Bone marrow (tissue), 2 donors: ENCODE results near the gene ARHGAP25.
A peak's percentile ranks its signal among the peaks of the same experiment; 100 is the strongest.

Experiments
- DNase-seq, 2 donors: peaks; one replicate each; lab custom pipeline; 2025; lab: John Stamatoyannopoulos, UW

Gene ARHGAP25

DNA sequence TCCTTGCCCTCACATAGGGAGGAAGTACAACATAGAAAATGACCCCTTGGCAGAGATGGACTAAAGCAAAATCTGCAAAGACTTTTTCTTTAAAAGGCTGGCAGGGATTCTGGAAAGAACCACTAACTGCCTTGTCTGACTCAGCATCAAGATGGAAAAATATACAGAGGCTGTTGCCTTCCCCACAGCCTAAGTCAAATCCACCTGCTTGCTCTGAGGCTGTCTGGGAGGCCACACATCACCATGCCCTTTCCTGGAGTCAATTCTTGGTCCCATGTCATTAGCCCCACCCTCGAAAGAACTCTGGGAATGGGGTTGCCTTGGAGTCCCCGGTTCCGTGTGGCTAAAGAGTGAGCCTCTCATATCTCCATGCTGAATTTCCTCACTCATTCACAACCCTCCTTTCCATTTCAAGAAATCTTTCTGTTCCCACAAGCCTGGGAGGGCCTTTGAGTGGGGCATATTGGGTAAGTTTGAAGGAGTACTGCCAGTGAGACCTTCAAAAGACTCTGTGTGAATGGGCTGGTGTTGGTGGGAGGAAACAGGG is 97.1 kb downstream of the ARHGAP25 start:
- DNase-seq = no peak

DNA sequence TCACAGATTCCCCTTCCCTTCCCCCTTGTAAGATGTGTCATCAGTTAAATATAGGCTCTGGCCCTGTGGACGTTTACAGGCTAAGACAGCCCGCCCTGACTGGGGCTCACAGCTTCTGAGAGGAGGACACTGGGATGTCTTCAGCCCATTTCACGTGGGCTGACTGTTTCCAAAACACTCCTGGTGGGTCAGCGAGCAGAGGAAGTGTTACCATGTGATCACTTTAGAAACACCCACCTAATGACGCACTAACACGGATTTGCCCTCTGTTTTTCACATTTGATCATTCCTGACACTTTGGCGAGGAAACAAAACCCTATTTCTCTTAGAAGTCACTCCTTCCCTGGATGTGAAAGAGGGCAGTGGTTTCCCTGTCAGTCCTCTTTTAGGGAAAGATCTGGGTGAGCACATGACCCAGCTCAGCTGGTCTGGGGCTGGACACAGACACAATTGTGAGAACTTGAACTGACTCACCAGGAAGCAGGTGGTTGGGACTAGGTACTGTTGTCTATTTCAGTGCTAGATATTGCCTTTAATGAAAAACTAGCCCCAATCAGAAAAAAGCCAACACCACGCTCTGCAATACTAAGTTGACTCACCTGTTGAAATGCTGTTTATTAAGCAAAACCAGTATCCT is 97.7 kb downstream of the ARHGAP25 start:
- DNase-seq = peak; percentile 57 to 90

DNA sequence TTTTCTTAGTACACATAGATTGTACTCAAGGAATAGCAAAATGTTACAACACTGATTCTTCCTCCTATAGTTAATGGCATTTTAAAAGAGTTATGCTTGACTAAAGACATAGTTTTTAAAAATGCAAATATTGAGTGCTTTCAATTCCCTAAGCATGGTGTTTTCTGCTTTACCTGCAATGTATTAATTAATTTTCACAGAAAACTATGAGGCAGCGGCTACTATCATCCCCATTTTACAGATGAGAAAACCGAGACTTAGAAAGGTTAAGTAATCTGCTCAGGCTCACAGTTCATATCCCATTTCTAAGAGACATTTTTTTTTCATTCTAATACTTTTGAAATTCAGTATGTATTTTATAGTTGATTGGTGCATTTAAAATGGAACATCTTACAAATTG is 98.6 kb downstream of the ARHGAP25 start:
- DNase-seq = no peak

DNA sequence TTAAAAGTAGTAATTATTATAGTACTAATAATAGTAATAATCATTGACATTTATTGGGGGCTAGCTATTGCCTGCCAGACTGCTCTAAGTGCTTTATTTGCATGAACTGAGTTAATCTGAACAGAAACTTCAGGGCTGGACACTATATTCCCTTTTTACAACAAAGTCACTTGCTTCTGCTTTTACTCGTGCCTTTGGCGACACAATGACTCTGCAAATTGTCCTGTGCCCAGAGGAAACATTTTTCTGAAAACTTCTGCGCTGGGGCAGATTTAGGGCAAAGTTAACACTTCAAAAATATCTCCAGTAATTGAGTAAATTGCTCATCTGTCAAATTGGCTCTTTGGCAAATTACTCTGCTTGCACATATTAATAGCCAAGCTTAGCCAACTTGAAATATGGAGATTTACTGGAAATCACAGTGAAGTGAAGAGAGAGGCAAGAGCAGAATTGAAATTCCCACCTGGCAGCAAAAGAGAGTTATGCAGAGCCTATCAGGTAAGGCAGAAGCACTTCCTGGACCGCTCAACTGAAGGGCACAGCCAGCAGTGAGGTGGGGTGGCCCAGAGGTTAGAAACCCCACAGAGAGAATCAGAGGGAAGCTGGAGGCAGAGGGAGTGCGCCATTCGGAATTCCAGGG is 100.2 kb downstream of the ARHGAP25 start:
- DNase-seq = peak in 1 of 2 donors; percentile 52

DNA sequence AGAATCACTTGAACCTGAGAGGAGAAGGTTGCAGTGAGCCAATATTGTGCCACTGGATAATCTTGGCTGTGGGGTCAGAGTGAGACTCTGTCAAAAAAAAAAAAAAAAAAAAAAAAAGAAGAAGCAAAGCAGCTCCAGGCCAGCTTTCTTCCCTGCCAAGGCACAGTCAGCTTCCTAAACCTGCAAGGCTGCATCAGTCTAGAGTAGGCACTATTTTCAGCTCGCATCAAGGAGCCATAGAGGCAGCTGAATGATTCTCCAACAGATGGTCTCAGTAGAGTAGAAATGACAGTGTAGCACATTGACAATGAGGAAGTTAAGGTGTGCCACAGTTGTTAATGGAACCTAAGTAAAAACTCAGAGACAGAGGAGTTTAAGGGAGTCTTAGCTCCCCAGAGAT is 101.0 kb downstream of the ARHGAP25 start:
- peak in 1 of 2 donors; percentile 93 for DNase-seq

DNA sequence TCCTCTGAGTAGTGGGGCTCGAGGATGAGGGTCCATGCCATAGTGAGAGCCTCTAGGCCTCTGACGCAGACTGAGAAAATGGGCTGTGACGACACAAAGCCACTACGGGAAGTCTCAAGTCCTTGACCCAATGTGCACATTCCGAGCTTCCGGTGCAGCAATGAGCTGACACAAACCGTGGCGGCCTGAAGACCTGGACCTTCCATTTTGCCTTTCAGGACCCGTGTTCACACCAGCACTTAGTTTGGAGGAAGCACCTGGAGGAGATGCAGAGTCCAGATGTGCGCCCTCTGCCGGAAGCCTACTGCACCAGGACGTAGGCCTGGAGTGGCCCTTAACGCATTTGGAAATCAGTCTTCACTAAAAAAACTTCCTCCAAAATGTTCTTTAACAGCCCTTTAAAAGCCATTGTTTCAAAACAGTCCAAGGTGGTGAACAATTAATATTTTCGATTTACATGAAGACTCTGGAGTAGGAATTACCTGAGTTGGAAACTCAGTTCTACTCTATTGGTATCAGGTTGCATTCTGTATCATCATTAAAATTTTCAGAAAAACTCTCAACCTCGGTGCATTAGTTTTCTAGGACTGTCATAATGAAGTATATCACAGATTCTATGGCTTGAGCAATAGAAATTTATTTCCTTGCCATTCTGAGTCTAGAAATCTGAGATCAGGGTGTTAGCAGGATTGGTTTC is 102.7 kb downstream of the ARHGAP25 start:
- peak; percentile 31 to 39 for DNase-seq

DNA sequence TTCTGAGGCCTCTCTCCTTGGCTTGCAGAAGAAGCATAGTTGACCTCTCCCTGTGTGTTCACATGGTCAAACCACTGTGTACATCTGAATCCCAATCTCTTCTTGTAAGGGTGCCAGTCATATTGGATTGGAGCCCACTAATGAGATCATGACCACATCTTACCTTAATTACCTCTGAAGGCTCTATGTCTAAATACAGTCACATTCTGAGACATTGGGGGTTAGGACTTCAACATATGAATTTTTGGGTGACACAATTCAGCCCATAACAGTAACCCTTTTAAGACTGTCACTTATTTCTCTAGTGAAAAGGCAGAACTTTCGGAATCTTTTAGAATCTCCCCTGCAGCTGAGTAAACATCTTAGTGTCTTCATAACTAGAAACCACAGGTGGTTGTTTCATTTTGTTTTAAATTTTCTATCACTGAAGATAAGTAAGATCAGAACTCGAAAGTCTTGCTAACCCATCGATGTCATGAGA is 103.3 kb downstream of the ARHGAP25 start:
- no peak for DNase-seq

DNA sequence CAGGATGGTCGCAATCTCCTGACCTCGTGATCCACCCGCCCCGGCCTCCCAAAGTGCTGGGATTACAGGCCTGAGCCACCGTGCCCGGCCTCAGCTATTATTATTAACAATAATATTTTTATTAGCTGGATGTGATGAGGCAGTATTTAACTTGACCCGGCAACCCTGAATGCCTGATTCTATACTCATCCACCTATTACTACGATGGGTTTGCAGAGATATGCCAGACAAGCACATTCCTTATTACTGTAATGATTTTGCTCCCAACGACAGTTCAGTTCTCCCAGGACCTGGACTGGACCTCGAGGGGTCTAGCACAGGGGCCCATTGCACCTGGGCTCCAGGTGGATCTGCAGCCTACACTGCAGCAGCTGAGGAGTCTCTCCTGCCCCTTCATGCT is 104.0 kb downstream of the ARHGAP25 start:
- DNase-seq = no peak

DNA sequence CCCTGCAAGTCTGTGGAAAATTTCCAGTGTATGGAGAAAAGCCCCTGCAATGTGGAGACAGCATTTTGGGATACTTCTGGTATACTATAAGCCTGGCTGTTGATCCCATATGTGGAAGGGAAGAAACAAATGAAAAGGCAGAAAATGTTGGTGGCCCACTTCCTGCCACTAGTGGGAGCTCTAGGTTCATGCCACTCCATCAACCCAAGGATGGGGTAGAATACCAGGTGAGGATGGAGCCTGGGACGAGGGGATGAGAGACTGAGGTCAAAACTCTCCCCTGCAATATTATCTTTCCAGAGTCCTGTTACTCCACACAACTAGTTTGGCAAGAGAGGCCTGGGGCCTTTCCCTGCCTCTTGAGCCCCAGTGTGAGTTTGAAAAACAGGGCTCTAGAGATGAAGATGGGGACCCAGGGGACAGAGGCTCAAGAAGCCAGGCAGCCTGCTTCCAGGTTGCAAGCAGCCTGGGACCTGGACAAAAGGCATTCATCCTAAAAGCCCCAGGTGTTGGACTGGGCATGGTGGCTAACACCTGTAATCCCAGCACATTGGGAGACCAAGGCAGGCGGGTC is 104.7 kb downstream of the ARHGAP25 start:
- DNase-seq = peak in 1 of 2 donors; percentile 5

DNA sequence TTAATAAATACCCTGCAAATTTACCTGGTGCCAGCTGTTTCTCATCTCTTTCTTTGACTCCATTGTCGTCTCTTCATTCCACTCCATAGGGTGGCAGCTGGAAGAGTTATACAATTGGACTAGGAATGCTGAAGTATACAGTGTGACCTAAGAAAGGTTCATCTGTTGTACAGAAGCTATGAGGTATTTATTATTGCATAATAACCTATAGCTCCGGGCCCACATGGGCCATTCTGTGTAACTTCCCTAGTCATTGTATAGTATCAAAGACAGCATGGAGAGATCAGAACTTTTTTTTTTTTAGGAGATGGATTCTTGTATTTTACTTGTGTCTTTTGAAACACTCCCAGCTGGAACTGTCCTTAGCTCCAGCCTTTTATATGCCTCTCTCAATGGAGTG is 110.4 kb downstream of the ARHGAP25 start:
- no peak for DNase-seq

DNA sequence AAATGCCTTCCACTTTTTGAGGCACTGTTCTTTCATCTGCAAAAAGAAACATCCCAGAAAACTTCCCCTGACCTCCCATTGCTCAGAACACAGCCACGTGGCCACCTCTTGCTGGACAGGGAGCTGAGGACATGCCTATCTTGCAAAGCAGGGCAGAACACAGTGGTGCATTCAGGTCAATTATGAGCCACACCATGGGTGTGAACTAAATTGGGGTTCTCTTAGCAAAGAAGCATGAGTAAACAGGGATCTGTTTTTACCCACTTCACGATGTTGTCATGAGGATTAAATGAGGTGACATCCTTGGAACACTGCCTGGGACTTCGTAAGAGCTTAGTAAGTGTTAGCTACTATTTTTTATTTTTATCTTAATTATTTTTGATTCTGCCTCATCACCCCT is 111.5 kb downstream of the ARHGAP25 start:
- DNase-seq = no peak

DNA sequence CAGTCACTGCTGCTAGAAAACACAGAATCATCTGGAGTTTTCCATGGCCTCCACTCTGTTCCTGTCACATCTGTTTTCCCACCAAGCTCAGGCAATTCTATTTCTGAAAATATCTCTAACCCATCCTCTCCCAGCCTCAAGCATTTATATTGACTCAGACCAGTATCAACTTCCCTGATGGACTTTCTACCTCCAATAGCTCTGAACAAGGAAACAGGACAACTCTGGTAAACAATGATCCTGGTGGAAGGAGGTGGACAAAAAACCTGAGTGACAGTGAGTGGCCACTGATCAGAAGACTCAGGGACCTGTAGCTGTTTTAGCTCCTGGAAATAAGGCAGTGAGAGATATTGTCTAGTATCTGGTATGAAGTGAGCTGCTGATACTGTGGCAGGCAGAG is 113.1 kb downstream of the ARHGAP25 start:
- no peak for DNase-seq

DNA sequence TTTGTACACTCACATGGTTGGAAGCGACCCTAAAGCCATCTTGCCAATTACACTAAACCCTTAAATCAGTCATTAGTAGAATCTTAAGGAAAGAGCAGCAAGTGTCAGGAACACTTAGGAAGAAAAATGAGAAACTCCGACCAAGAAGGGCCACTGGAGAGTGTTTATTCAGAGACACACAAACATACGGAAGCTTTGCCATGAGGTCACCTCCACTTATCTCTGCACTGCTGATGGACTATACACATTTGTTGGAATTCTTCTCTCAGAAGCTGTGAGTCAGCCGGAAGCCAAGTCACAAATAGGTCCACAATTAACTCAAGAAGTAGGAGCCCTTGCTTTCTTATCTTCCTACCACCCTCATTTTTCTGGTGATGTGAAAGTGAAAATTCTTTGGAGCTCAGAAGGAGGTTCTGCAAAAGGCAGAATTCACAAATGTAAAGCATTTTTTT is 115.0 kb downstream of the ARHGAP25 start:
- peak in 1 of 2 donors; percentile 20 for DNase-seq

DNA sequence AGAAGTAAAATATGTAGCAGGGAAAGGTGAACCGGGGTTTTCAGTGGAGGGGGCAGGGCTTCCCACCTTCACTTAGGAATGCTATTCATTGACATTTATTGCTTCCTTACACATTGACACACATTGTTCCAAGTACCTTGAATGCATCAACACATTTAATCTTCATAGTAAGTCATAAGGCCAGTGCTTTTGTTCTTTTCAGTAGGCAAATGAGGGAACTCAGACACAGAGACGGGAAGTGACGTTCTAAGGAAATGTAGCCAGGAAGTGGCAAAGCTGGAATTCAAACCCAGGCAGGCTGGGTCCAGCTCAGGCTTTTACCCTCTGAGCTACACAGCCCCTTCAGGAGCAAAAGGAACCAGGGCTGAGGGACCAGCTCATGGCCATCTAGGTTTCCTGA is 115.9 kb downstream of the ARHGAP25 start:
- no peak for DNase-seq

DNA sequence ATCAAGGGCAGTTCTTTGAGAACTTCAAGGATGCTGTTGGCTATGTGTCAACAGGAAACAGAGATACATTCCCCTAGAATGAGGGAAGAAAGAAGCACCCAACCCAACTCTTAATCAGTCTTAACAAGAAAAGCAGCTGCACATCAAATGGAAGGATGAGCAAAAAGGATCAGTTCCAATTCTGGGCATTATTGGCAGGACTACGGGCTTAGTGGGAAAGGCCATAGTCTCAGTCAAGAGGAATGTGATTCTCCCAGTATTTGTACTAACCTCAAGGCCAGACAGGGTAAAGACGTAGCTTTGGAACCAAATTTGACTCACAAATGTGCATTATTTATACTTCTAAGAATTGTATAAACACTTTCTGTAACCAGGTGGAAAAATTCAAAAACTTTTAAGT is 118.4 kb downstream of the ARHGAP25 start:
- no peak for DNase-seq

DNA sequence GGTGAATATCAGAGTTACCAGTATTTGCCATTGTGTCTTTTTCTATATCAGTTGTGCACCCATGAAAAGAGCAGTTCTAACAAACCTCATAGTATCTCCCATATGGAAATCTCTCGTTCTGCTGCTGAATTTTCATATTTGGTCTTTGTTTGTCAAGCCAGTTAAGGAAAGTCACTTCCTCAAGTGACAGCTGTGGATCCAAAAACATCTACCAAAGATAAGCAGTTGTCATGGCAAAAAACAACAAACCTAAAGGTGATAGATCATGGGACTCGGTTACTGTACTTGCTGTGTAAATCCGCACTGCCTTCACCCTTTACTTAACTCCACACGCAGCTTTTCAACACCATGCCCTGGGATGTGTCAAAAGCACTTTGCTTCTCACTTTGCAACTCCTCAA is 119.3 kb downstream of the ARHGAP25 start:
- no peak for DNase-seq

DNA sequence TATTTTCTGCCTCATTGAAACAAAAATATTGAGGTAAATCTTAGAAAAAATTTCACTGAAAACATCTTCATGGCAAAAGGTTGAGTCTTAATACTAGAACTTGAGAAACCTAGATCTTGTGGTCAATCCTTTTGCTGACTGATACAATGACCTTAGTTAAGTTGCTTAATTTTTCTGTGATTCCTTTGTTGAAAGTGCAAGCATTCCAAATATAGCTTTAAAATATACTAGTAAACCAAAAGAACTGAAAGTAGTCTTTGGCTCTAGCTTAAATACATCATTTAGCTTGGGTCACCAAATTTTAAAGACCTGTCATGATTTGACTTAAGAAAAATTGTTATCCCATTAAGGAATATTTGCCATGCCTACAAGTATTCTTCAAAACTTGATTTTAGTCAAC is 119.9 kb downstream of the ARHGAP25 start:
- DNase-seq = no peak

DNA sequence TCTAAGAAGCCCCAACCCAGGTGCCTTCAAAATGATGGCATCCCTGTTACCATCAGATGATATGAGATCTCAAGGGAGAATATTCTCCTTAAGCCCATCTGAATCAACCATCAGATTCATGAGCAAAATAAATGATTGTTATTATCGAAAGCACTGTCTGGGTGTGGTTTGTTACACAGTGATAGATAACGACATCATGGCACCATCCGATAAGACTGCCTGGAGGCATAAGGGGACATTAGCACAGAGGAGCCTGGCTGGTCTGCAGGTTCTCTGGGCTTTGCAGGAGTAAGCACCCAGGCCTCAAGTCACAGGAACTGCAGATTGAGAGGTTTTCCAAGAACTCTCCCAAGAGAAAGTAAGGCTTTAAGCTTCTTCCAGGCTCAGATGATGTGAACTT is 120.9 kb downstream of the ARHGAP25 start:
- DNase-seq = no peak

DNA sequence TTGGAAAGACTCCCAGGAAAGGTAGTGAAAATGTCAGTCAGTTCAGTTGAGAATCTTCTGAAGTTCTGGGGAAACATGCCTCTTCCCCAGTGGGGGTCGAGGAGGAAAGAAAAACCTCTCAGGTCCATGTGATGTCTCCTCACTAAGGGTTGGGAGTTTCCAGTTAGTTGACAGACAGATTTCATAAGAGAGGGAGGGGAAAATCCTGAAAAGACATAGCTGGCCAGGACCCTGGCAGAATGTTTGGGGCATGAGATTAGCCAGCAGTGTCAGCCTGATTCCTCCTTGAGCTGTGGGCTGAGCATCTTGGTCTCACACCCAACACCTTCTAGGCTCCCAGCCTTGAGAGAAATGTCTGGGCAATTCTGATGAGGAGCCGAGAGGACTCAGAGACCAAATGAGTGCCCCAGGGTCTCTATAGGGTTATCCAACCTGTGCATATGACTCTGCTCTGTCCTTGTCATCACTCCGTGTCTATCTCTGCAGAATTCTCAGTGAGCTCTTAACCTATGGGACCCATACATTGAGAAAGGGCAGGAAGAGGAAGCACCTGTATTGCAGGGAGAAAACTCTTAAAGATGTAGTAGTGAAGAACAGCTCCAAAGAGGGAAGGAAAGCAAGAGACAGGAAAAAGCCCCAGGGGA is 122.7 kb downstream of the ARHGAP25 start:
- DNase-seq = no peak

DNA sequence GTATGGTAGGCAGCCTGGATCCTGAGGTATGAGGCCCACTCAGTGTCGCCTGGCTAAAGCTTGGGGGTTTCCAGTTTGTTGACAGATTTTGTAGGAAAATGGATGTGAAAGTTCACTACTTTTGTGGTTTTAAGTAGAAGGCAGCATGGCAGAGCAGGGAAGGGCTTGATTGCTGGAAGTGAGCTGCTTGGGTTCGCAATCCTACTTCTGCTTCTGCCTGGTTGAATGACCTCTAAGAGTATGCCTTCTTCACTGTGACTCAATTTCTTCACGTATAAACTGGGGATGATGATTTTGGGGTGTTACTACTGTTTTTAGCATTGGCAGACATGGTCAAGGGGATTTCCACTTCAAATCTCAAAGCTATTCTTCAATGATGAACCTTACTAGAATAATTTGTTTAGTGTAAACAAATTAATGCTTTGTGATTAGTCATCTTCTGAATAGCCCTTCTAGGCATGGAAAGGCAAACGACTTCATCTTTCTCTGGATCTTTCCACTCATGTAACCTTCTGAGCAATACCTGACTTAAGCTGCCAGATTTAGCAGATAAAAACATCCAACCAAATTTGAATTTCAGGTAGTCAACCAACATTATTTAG is 123.3 kb downstream of the ARHGAP25 start:
- no peak for DNase-seq

DNA sequence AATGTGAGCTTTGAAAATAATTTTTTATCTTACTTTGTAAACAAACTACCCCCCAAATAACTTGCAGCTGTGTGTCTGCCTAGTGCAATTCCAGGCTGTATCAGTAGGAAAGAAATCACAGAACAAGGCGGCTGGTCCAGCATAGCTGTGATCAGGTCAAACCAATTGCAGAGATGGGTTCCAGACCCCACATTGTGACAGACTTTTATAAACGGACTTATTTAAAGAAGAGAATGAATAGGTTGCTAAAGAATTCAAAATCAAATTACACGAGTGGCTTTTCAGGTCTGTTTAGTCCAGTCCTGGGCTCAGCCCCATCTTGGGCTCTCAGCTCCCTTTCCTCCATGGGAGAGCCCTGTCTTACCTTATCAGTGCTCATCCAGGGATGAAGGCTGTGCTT is 125.5 kb downstream of the ARHGAP25 start:
- no peak for DNase-seq

DNA sequence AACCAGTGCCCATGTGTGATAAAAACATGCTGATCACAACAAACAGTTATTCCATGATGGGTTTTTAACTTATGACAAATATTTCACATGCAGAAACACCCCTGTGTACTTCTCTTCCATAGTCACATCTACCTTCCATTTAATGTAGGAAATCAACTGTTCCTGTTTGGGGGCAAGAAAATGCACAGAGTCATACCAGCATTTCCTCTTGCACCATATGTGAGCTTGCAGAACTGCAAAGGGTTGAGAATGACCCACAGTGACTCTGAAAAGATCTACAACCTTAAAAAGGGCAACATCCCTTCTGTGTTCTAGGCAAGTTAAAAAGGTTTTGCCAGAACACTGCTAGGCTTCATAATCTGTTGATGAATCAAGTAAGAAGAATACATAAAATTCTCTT is 126.7 kb downstream of the ARHGAP25 start:
- peak in 1 of 2 donors; percentile 73 for DNase-seq
